AG10803 (cell line): ENCODE measurements around the gene CLEC16A.

ENCODE experiments used
- DNase-seq: peaks from one replicate; pipeline ENCODE4 v3.0.0; 2010; ENCODE audit warnings: low read depth
- H3K4me3 ChIP-seq: 2 replicates; pipeline ENCODE4 v1.5.1; 2011; ENCODE audit warnings: mild to moderate bottlenecking, low read length, control low read depth
- TF ChIP-seq, protein P1 (sequence below): conservative IDR thresholded peaks from 2 replicates; pipeline ENCODE4 v1.5.1; 2011; ENCODE audit warnings: mild to moderate bottlenecking, low read length, control low read depth, inconsistent platforms

CLEC16A gene

DNA sequence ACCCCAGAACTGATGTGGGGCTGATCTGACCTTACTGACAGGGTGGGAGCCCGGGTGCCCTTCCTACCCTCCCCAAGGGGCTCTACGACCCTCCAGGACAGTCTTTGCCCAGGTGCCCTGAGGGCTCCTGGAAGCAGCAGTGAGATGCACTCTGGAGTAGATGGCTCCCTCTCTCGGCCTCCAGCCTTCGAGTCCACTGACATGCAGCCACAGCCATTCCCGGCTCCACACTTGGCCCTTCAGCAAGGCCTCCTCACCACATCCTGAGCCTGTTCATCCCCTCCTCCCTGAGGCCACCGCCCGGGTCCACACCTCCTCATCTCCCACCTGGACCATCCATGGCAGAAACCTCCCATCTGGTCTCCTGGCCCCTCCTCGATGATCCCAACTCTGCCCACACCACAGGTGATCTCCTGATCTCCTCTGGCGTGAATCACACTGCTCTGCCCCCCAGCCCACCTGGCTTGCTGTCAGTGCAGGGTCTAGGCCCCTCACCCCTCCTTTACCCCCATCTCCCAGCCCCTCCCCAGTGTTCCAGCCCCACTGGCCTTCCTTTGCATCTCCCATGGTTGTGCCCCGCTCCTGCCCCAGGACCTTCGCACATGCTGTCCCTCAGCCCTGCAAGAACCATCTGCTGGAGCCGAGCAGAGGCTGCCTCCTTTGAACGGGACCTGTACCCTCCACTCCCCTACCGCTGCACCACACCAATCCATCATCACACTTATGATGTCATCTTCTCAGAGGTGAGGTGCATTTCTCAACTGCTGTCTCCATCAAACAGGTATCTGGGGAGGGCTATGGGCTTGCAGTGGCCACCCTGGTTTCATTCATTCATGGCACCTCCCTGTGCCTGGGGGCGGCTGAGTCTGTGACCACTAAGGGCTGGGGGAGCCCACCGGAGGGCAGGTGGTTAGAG is 267.0 kb downstream of the CLEC16A start:
- H3K4me3 ChIP-seq = no peak overlapping the region
- TF ChIP-seq, protein P1, sequence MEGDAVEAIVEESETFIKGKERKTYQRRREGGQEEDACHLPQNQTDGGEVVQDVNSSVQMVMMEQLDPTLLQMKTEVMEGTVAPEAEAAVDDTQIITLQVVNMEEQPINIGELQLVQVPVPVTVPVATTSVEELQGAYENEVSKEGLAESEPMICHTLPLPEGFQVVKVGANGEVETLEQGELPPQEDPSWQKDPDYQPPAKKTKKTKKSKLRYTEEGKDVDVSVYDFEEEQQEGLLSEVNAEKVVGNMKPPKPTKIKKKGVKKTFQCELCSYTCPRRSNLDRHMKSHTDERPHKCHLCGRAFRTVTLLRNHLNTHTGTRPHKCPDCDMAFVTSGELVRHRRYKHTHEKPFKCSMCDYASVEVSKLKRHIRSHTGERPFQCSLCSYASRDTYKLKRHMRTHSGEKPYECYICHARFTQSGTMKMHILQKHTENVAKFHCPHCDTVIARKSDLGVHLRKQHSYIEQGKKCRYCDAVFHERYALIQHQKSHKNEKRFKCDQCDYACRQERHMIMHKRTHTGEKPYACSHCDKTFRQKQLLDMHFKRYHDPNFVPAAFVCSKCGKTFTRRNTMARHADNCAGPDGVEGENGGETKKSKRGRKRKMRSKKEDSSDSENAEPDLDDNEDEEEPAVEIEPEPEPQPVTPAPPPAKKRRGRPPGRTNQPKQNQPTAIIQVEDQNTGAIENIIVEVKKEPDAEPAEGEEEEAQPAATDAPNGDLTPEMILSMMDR = no peak
- no peak for DNase-seq

DNA sequence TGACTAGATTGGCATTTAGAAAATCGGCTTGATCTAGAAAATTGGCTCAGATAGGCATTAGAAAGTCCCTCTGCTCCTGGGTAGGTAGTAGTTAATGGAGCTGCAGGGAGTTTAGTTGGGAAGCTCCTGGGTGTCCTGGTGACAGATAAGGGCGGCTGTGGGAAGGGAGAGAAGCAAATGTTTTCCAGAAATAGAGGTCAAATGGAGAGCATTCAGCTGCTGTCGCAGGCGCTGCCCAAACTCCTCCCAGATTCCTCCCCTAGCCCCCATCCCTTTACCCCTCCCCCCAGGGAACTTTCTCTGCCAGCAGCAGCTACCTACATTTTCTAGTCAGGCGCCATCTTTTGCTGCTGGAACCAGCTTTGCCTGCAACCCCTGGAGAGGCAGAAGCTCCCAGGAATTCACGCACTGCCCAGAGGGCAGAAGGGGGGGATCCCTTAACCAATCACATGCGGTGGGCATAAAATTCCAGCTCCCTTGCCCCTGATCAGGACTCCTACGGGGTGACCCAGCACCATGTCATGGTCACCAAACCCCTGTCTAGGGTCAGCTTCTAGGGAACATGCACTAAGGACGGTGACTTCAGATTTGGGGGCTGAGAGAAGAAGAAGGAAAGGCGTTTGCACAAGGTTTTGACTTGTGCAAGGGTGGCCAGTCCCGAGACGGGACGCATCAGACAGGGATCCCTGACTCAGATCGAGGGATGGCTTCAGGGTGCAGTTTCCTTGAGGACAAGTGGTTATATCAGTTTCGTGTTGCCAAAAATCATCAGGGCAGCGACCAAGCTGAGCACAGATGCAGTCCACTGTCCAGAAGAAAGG is 267.8 kb downstream of the CLEC16A start:
- TF ChIP-seq, protein P1 = no peak
- DNase-seq = no peak
- H3K4me3 ChIP-seq = no peak overlapping the region

GRCh38 chr16:11212798-11213196 is 268.4 kb downstream of the CLEC16A start:
- DNase-seq = no peak
- TF ChIP-seq, protein P1 = no peak
- H3K4me3 ChIP-seq = no peak overlapping the region

DNA sequence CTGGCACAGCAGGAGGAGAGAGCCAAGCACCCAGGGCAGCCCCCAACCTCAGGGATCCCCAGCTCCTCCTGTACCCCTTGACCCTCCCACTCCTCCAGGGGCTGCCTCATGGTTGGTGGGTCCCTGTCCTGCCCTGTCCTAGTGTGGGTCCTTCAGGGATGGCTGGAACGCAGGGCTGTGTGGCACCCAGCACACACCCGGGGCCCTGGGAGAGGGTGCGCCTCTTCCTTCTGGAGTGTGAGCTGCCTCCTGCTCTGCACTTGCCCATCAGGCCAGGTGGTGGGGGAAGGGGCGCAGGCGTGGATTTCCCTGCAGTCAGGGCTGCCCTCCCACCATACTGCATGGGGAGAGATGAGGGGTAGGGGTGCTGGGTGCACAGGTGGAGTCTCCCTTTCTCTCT is 269.0 kb downstream of the CLEC16A start:
- no peak overlapping the region for H3K4me3 ChIP-seq
- DNase-seq = no peak
- TF ChIP-seq, protein P1 = no peak

DNA sequence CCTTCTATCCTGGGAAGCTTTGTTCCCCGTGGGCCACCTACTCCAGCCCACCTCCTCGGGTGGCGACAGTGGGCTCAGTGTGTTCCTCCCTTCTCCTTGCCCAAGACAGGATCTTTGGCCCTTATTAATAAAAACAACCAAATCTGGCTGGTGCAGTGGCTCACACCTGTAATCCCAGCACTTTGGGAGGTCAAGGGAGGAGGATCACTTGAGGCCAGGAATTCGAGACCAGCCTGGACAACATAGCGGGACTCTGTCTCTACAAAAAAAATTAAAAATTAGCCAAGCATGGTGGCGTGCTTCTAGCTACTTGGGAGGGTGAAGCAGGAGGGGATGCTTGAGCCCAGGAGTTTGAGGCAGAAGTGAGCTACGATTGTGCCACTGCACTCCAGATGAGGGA is 269.4 kb downstream of the CLEC16A start:
- TF ChIP-seq, protein P1 = no peak
- no peak overlapping the region for H3K4me3 ChIP-seq
- no peak for DNase-seq

DNA sequence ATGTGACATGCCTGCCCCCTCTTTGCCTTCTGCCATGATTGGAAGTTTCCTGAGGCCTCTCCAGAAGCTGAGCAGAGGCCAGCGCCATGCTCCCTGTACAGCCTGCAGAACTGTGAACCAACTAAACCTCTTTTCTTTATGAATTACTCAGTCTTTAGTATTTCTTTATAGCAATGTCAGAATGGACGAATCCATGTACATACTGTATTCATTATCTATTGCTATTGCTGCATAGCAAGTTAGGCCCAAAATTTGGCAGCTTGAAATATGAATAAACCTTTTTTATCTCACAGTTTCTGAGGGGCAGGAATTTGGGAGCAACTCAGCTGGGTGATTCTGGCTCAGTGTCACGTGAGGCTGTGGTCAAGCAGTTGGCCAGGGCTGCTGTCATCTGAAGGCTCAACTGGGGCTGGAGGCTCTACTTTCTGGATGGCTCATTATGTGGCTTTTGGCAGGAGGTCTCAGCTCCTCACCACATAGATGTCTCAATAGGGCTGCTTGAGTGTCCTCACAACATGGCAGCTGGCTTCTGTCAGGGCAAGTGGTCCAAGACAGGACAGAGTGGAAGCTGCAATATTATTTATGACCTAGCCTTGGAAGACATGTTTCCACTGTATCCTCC is 271.7 kb downstream of the CLEC16A start:
- TF ChIP-seq, protein P1 = no peak
- H3K4me3 ChIP-seq = no peak overlapping the region
- DNase-seq = no peak
